ENCODE measurements around the gene LY6G5B.

LY6G5B gene

GRCh38 chr6:31711233-31711632, 41.5 kb downstream of the LY6G5B start:
- no peaks in the 10 kb centered on the region for H3K9me3 ChIP-seq (ENCODE audit: low read length)
- H3K36me3 ChIP-seq (ENCODE audit: insufficient read depth, low read length): no peaks in the 10 kb centered on the region
- no peaks in the 10 kb centered on the region for H3K9me2 ChIP-seq (ENCODE audit: low read depth, low read length)
- H3F3A ChIP-seq (ENCODE audit: insufficient read depth, low read length): no peaks in the 10 kb centered on the region
- no peak for TF ChIP-seq EZH2 (IDR thresholded peaks at IDR 0.05; ENCODE audit: borderline replicate concordance, low read length)
- no peak for TF ChIP-seq CTCF (IDR thresholded peaks at IDR 0.05; ENCODE audit: low read length)
- H3K4me2 ChIP-seq (ENCODE audit: low read length): no peak overlapping the region
- no peak overlapping the region for H2AFZ ChIP-seq (ENCODE audit: low read length)
- peaks cover 10% of the 10 kb centered on the region; the same call in 1 of the 2 replicates for H3K27me3 ChIP-seq (ENCODE audit: insufficient read depth, low read length)
- H3K79me2 ChIP-seq (ENCODE audit: insufficient read depth, low read length): no peaks in the 10 kb centered on the region
- no peak overlapping the region for H3K9ac ChIP-seq (ENCODE audit: low read length)
- no peaks in the 10 kb centered on the region for H4K20me1 ChIP-seq (ENCODE audit: insufficient read depth, low read length)
- no peak overlapping the region for H3K4me3 ChIP-seq (ENCODE audit: low read depth, low read length, poor library complexity, severe bottlenecking)
- H3K4me1 ChIP-seq (ENCODE audit: insufficient read depth, low read length, severe bottlenecking): no peaks in the 10 kb centered on the region
- no peak overlapping the region for H3K27ac ChIP-seq (ENCODE audit: low read depth, low read length, poor library complexity, severe bottlenecking)

- H3K4me3 ChIP-seq (ENCODE audit: low read depth, low read length, poor library complexity, severe bottlenecking): no peak overlapping the region
- H3K9me2 ChIP-seq (ENCODE audit: low read depth, low read length): no peaks in the 10 kb centered on the region
- no peaks in the 10 kb centered on the region for H3K4me1 ChIP-seq (ENCODE audit: insufficient read depth, low read length, severe bottlenecking)
- H3K36me3 ChIP-seq (ENCODE audit: insufficient read depth, low read length): no peaks in the 10 kb centered on the region
- H3K27me3 ChIP-seq (ENCODE audit: insufficient read depth, low read length): peaks cover 10% of the 10 kb centered on the region; the same call in 1 of the 2 replicates
- H2AFZ ChIP-seq (ENCODE audit: low read length): no peak overlapping the region
- H3K27ac ChIP-seq (ENCODE audit: low read depth, low read length, poor library complexity, severe bottlenecking): no peak overlapping the region
- H3K79me2 ChIP-seq (ENCODE audit: insufficient read depth, low read length): no peaks in the 10 kb centered on the region
- H3K9ac ChIP-seq (ENCODE audit: low read length): no peak overlapping the region
- 0 out of 2 replicates have a peak, but pooled peaks cover 4% of the 10 kb centered on the region for H3F3A ChIP-seq (ENCODE audit: insufficient read depth, low read length)
- H3K4me2 ChIP-seq (ENCODE audit: low read length): no peak overlapping the region
- H3K9me3 ChIP-seq (ENCODE audit: low read length): no peaks in the 10 kb centered on the region
- no peaks in the 10 kb centered on the region for H4K20me1 ChIP-seq (ENCODE audit: insufficient read depth, low read length)
- TF ChIP-seq EZH2 (IDR thresholded peaks at IDR 0.05; ENCODE audit: borderline replicate concordance, low read length): no peak
- TF ChIP-seq CTCF (IDR thresholded peaks at IDR 0.05; ENCODE audit: low read length): peak; percentile 47
Observed at GRCh38 chr6:31712296-31712695, 42.5 kb downstream of the LY6G5B start.

GRCh38 chr6:31713465-31713864, 43.7 kb downstream of the LY6G5B start:
- no peaks in the 10 kb centered on the region for H3K4me1 ChIP-seq (ENCODE audit: insufficient read depth, low read length, severe bottlenecking)
- H3K79me2 ChIP-seq (ENCODE audit: insufficient read depth, low read length): no peaks in the 10 kb centered on the region
- no peaks in the 10 kb centered on the region for H3K36me3 ChIP-seq (ENCODE audit: insufficient read depth, low read length)
- H4K20me1 ChIP-seq (ENCODE audit: insufficient read depth, low read length): no peaks in the 10 kb centered on the region
- H3K9ac ChIP-seq (ENCODE audit: low read length): no peak overlapping the region
- H3K27ac ChIP-seq (ENCODE audit: low read depth, low read length, poor library complexity, severe bottlenecking): no peak overlapping the region
- 0 out of 2 replicates have a peak, but pooled peaks cover 4% of the 10 kb centered on the region for H3F3A ChIP-seq (ENCODE audit: insufficient read depth, low read length)
- H2AFZ ChIP-seq (ENCODE audit: low read length): no peak overlapping the region
- no peaks in the 10 kb centered on the region for H3K9me3 ChIP-seq (ENCODE audit: low read length)
- no peak overlapping the region for H3K4me2 ChIP-seq (ENCODE audit: low read length)
- peaks cover 10% of the 10 kb centered on the region; the same call in 1 of the 2 replicates for H3K27me3 ChIP-seq (ENCODE audit: insufficient read depth, low read length)
- TF ChIP-seq CTCF (IDR thresholded peaks at IDR 0.05; ENCODE audit: low read length) (no peak), EZH2 (IDR thresholded peaks at IDR 0.05; ENCODE audit: borderline replicate concordance, low read length) (no peak)
- H3K4me3 ChIP-seq (ENCODE audit: low read depth, low read length, poor library complexity, severe bottlenecking): no peak overlapping the region
- no peaks in the 10 kb centered on the region for H3K9me2 ChIP-seq (ENCODE audit: low read depth, low read length)

Data from OCI-LY1 (cell line).